RPMI8226 (cell line): ENCODE results near the gene KCNK3.

Experiments used
- DNase-seq: peaks from one replicate; pipeline ENCODE4 v3.0.0-alpha.2; 2015

The KCNK3 gene

GRCh38 chr2:26715528-26716270 is 23.2 kb downstream of the KCNK3 start:
- no peak for DNase-seq

- no peak for DNase-seq
Observed at GRCh38 chr2:26716340-26716739, 23.8 kb downstream of the KCNK3 start.

GRCh38 chr2:26716769-26717168 is 24.2 kb downstream of the KCNK3 start:
- DNase-seq, result no peak

GRCh38 chr2:26717362-26717761 is 24.8 kb downstream of the KCNK3 start:
- DNase-seq, result no peak

GRCh38 chr2:26718949-26719686 is 26.6 kb downstream of the KCNK3 start:
- DNase-seq, result no peak

GRCh38 chr2:26720322-26721114 is 28.0 kb downstream of the KCNK3 start:
- no peak for DNase-seq

GRCh38 chr2:26721115-26722032 is 28.9 kb downstream of the KCNK3 start:
- DNase-seq, result no peak

GRCh38 chr2:26722328-26722727 is 29.8 kb downstream of the KCNK3 start:
- DNase-seq, result no peak

- no peak for DNase-seq
Observed at GRCh38 chr2:26722911-26723310, 30.4 kb downstream of the KCNK3 start.

- DNase-seq, result no peak
Observed at GRCh38 chr2:26723475-26723874, 31.0 kb downstream of the KCNK3 start.

GRCh38 chr2:26723991-26724750 is 31.6 kb downstream of the KCNK3 start:
- no peak for DNase-seq

GRCh38 chr2:26724784-26725520 is 32.4 kb downstream of the KCNK3 start:
- DNase-seq, result no peak

- no peak for DNase-seq
Observed at GRCh38 chr2:26725521-26725820, 32.9 kb downstream of the KCNK3 start.

- DNase-seq, result no peak
Observed at GRCh38 chr2:26726228-26726627, 33.7 kb downstream of the KCNK3 start.

- DNase-seq, result no peak
Observed at GRCh38 chr2:26727641-26728561, 35.4 kb downstream of the KCNK3 start.

GRCh38 chr2:26729311-26729710 is 36.8 kb downstream of the KCNK3 start:
- DNase-seq, result no peak

GRCh38 chr2:26730549-26731344 is 38.2 kb downstream of the KCNK3 start:
- no peak for DNase-seq

GRCh38 chr2:26731714-26732113 is 39.2 kb downstream of the KCNK3 start:
- DNase-seq, result no peak

- no peak for DNase-seq
Observed at GRCh38 chr2:26732446-26732845, 39.9 kb downstream of the KCNK3 start.
